H9 (cell line): ENCODE data around the gene TBC1D17. TPM values are rescaled to one million over a fixed set of nuclear protein-coding genes. Genes with fewer than 3 reads are reported as not detected.

Source experiments
- DNase-seq: peaks from one replicate; pipeline ENCODE4 v3.0.0-alpha.2; 2017
- H2AFZ ChIP-seq: one replicate; pipeline ENCODE4 v1.6.1; 2013; ENCODE audit warnings: mild to moderate bottlenecking, low read length, control low read depth, moderate library complexity
- H2AK5ac ChIP-seq: 2 replicates; pipeline ENCODE4 v1.6.1; 2013; ENCODE audit warnings: low read length, control low read depth, mixed read lengths; ENCODE audit not compliant: insufficient read length
- H2BK120ac ChIP-seq: one replicate; pipeline ENCODE4 v1.6.1; 2013; ENCODE audit warnings: low read depth, mild to moderate bottlenecking, low read length, control low read depth, inconsistent platforms; ENCODE audit not compliant: poor library complexity, severe bottlenecking
- H2BK12ac ChIP-seq: 2 replicates; pipeline ENCODE4 v1.6.1; 2013; ENCODE audit warnings: low read length, control low read depth, mixed read lengths, low read depth; ENCODE audit not compliant: insufficient read length
- H2BK15ac ChIP-seq: 2 replicates; pipeline ENCODE4 v1.6.1; 2013; ENCODE audit warnings: low read depth, low read length, control low read depth
- H2BK20ac ChIP-seq: one replicate; pipeline ENCODE4 v1.6.1; 2013; ENCODE audit warnings: low read depth, mild to moderate bottlenecking, low read length, control low read depth, inconsistent platforms; ENCODE audit not compliant: poor library complexity, severe bottlenecking
- H2BK5ac ChIP-seq: 2 replicates; pipeline ENCODE4 v1.6.1; 2013; ENCODE audit warnings: low read length, control low read depth, mixed read lengths; ENCODE audit not compliant: insufficient read length
- H3K14ac ChIP-seq: 2 replicates; pipeline ENCODE4 v1.6.1; 2013; ENCODE audit warnings: low read length, control low read depth; ENCODE audit not compliant: insufficient read depth
- H3K18ac ChIP-seq: 2 replicates; pipeline ENCODE4 v1.6.1; 2013; ENCODE audit warnings: low read depth, mild to moderate bottlenecking, mixed read lengths, low read length, control low read depth; ENCODE audit not compliant: insufficient read length
- H3K23ac ChIP-seq: 2 replicates; pipeline ENCODE4 v1.6.1; 2013; ENCODE audit warnings: low read length, control low read depth, mixed read lengths, low read depth; ENCODE audit not compliant: insufficient read length
- H3K23me2 ChIP-seq: 2 replicates; pipeline ENCODE4 v1.6.1; 2013; ENCODE audit warnings: low read depth, mild to moderate bottlenecking, mixed read lengths, low read length, control low read depth; ENCODE audit not compliant: insufficient read length, poor library complexity, severe bottlenecking
- H3K27ac ChIP-seq: 2 replicates; pipeline ENCODE4 v1.5.1; 2013; ENCODE audit warnings: low read length, control low read depth, mixed read lengths, low read depth; ENCODE audit not compliant: insufficient read length
- H3K27me3 ChIP-seq: 2 replicates; pipeline ENCODE4 v1.6.1; 2013; ENCODE audit warnings: low read length, control low read depth, inconsistent platforms; ENCODE audit not compliant: insufficient read depth
- H3K4ac ChIP-seq: 2 replicates; pipeline ENCODE4 v1.6.1; 2013; ENCODE audit warnings: low read depth, mild to moderate bottlenecking, control low read depth, inconsistent platforms, low read length, moderate library complexity
- H3K4me1 ChIP-seq: 2 replicates; pipeline ENCODE4 v1.6.1; 2013; ENCODE audit warnings: low read length, control low read depth, inconsistent platforms; ENCODE audit not compliant: insufficient read depth
- H3K4me2 ChIP-seq: 2 replicates; pipeline ENCODE4 v1.6.1; 2013; ENCODE audit warnings: low read length, control low read depth, mixed read lengths; ENCODE audit not compliant: insufficient read length, insufficient read depth
- H3K56ac ChIP-seq: 2 replicates; pipeline ENCODE4 v1.6.1; 2013; ENCODE audit warnings: low read depth, mild to moderate bottlenecking, mixed read lengths, low read length, control low read depth; ENCODE audit not compliant: insufficient read length
- H3K79me1 ChIP-seq: 2 replicates; pipeline ENCODE4 v1.6.1; 2013; ENCODE audit warnings: low read depth, mild to moderate bottlenecking, moderate library complexity, low read length, control low read depth, inconsistent platforms; ENCODE audit not compliant: insufficient read depth, poor library complexity, severe bottlenecking
- H3K79me2 ChIP-seq: 2 replicates; pipeline ENCODE4 v1.6.1; 2013; ENCODE audit warnings: low read length, control low read depth, inconsistent platforms; ENCODE audit not compliant: insufficient read depth
- H3K9ac ChIP-seq: 2 replicates; pipeline ENCODE4 v1.6.1; 2013; ENCODE audit warnings: low read length, control low read depth, mixed read lengths; ENCODE audit not compliant: insufficient read length; ENCODE audit errors: extremely low read depth
- H3K9me3 ChIP-seq: one replicate; pipeline ENCODE4 v1.6.1; 2013; ENCODE audit warnings: low read depth, low read length, inconsistent platforms; ENCODE audit not compliant: control insufficient read depth
- H3T11ph ChIP-seq: one replicate; pipeline ENCODE4 v1.6.1; 2013; ENCODE audit warnings: mild to moderate bottlenecking, low read length, control low read depth, inconsistent platforms
- H4K20me1 ChIP-seq: one replicate; pipeline ENCODE4 v1.6.1; 2013; ENCODE audit not compliant: control insufficient read depth, insufficient read length, insufficient read depth
- H4K5ac ChIP-seq: 2 replicates; pipeline ENCODE4 v1.6.1; 2013; ENCODE audit warnings: low read depth, mild to moderate bottlenecking, mixed read lengths, low read length, control low read depth; ENCODE audit not compliant: insufficient read length
- H4K8ac ChIP-seq: replicated peaks from 2 replicates; pipeline ENCODE4 v1.6.1; 2013; ENCODE audit warnings: low read length, control low read depth, mixed read lengths, low read depth; ENCODE audit not compliant: insufficient read length
- H4K91ac ChIP-seq: 2 replicates; pipeline ENCODE4 v1.6.1; 2013; ENCODE audit warnings: low read depth, mild to moderate bottlenecking, moderate library complexity, mixed read lengths, low read length, control low read depth; ENCODE audit not compliant: insufficient read length
- H3K27ac Mint-ChIP-seq, 3 experiments: 2 replicates in 2 of 3; 3 replicates in 1 of 3; pipeline ENCODE4 v1.8.0; 2020 to 2021; ENCODE audit warnings: mixed read lengths in 3 of 3, mild to moderate bottlenecking in 1 of 3, moderate library complexity in 1 of 3
- H3K27me3 Mint-ChIP-seq: 2 replicates; pipeline ENCODE4 v1.8.0; 2021; ENCODE audit warnings: low read depth, mild to moderate bottlenecking, moderate library complexity, mixed read lengths
- H3K36me3 Mint-ChIP-seq, 3 experiments: 2 replicates in 2 of 3; 3 replicates in 1 of 3; pipeline ENCODE4 v1.8.0; 2020 to 2021; ENCODE audit warnings: low read depth in 3 of 3, mixed read lengths in 3 of 3; ENCODE audit not compliant: insufficient read depth in 1 of 3
- H3K4me1 Mint-ChIP-seq, 2 experiments: 2 replicates each; pipeline ENCODE4 v1.8.0; 2020; ENCODE audit warnings: mixed read lengths in 2 of 2
- H3K4me3 Mint-ChIP-seq, 2 experiments: 2 replicates in 1 of 2; 3 replicates in 1 of 2; pipeline ENCODE4 v1.8.0; 2020 to 2021; ENCODE audit warnings: mild to moderate bottlenecking in 2 of 2, mixed read lengths in 2 of 2, moderate library complexity in 1 of 2
- H3K9me3 Mint-ChIP-seq, 2 experiments: 2 replicates in 1 of 2; 3 replicates in 1 of 2; pipeline ENCODE4 v1.8.0; 2020; ENCODE audit warnings: mild to moderate bottlenecking in 2 of 2, mixed read lengths in 2 of 2, moderate library complexity in 1 of 2
- WGBS: extraction: QIAGEN DNeasy Blood & Tissue Kit; methylation state at CpG from one replicate; pipeline ENCODE4 v1.1.7; 2013; ENCODE audit warnings: missing lambda C conversion rate, low lambda C conversion rate, mixed read lengths; ENCODE audit not compliant: insufficient read length; ENCODE audit errors: extremely low coverage; 5-methylcytosine and 5-hydroxymethylcytosine counted together
- total RNA-seq: library from RNA; stranded (reverse); gene quantifications from 2 replicates; pipeline ENCODE4 v1.2.1, GENCODE V29; 2021
- TF ChIP-seq, protein P1 (sequence below): fragments of 200-600 bp; sonication (generic); conservative IDR thresholded peaks from 3 replicates; pipeline ENCODE4 v1.8.0; 2021; ENCODE audit warnings: antibody characterized with exemption, mild to moderate bottlenecking

The TBC1D17 gene
- total RNA-seq, 1 experiment from 2014 or later, result 33.6 TPM

DNA sequence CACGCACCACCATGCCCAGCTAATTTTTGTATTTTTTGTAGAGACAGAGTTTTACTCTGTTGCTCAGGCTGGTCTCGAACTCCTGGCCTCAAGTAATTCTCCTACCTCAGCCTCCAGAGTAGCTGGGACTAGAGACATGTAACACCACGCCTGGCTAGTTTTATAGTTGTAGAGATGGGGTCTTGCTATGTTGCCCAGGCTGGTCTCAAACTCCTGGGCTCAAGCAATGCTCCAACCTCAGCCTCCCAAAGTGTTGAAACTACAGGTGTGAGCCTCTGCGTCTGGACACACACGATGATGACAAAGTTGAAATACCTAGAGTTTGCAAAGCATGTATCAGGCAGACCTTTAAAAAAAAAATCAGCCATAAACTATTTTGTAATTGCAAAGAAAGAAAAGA lies 31.1 kb upstream of the TBC1D17 start:
- Histone ChIP-seq H3K27me3 (no peaks in the 10 kb centered on the region), H3K4ac (no peak overlapping the region), H3T11ph (no peak overlapping the region), H4K91ac (no peak overlapping the region), H2BK12ac (no peak overlapping the region), H2BK15ac (no peak overlapping the region), H2AFZ (no peak overlapping the region), H3K56ac (no peak overlapping the region), H3K18ac (no peak overlapping the region), H3K27ac (no peak overlapping the region), H3K14ac (no peak overlapping the region), H2BK120ac (no peak overlapping the region), H3K9ac (no peak overlapping the region), H3K4me2 (no peak overlapping the region), H3K4me1 (no peaks in the 10 kb centered on the region; the same call in 1 of the 2 replicates), H3K79me2 (no peaks in the 10 kb centered on the region), H4K5ac (no peak overlapping the region), H3K9me3 (no peaks in the 10 kb centered on the region), H3K79me1 (no peaks in the 10 kb centered on the region), H2AK5ac (no peak overlapping the region), H4K20me1 (no peaks in the 10 kb centered on the region), H2BK20ac (no peak overlapping the region), H2BK5ac (no peak overlapping the region), H4K8ac (no peak overlapping the region), H3K23ac (no peak overlapping the region), H3K23me2 (peaks cover 4% of the 10 kb centered on the region)
- H3K27me3 Mint-ChIP-seq, result no peaks in the 10 kb centered on the region; the same call in 1 of the 2 replicates
- no peak overlapping the region for H3K27ac Mint-ChIP-seq
- H3K4me1 Mint-ChIP-seq, result peaks cover 7 to 10% of the 10 kb centered on the region in 2 experiments
- TF ChIP-seq, protein P1, sequence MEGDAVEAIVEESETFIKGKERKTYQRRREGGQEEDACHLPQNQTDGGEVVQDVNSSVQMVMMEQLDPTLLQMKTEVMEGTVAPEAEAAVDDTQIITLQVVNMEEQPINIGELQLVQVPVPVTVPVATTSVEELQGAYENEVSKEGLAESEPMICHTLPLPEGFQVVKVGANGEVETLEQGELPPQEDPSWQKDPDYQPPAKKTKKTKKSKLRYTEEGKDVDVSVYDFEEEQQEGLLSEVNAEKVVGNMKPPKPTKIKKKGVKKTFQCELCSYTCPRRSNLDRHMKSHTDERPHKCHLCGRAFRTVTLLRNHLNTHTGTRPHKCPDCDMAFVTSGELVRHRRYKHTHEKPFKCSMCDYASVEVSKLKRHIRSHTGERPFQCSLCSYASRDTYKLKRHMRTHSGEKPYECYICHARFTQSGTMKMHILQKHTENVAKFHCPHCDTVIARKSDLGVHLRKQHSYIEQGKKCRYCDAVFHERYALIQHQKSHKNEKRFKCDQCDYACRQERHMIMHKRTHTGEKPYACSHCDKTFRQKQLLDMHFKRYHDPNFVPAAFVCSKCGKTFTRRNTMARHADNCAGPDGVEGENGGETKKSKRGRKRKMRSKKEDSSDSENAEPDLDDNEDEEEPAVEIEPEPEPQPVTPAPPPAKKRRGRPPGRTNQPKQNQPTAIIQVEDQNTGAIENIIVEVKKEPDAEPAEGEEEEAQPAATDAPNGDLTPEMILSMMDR, result no peak
- H3K9me3 Mint-ChIP-seq, result peaks cover 0 to 4% of the 10 kb centered on the region in 2 experiments; a peak in 2 of 5 replicates
- no CpG with 5 or more reads among the region's 5 CpGs for WGBS
- H3K4me3 Mint-ChIP-seq, result no peak overlapping the region
- DNase-seq, result no peak
- H3K36me3 Mint-ChIP-seq, result peaks cover 13 to 19% (median 16%) of the 10 kb centered on the region in 3 experiments
